ENCODE data around the gene ITIH2.
A peak's percentile ranks its signal among the peaks of the same experiment; 100 is the strongest.

Gene ITIH2

GRCh38 chr10:7662522-7662921, 40.6 kb upstream of the ITIH2 start:
- Histone ChIP-seq H2BK12ac (ENCODE audit: low read length) (no peak overlapping the region), H3K9ac (ENCODE audit: low read depth, low read length, poor library complexity) (no peak overlapping the region), H3K27ac (replicated peaks; ENCODE audit: low read length) (no peak overlapping the region), H2BK120ac (ENCODE audit: low read depth, low read length) (no peak overlapping the region), H2BK15ac (ENCODE audit: low read length) (no peak overlapping the region), H3K4me3 (ENCODE audit: low read length in 2 of 2) (no peak overlapping the region), H2AFZ (ENCODE audit: low read length) (no peak overlapping the region), H3K4ac (ENCODE audit: low read length) (no peak overlapping the region), H4K91ac (ENCODE audit: low read depth, low read length, poor library complexity) (no peak overlapping the region), H2AK5ac (ENCODE audit: low read depth, low read length) (no peak overlapping the region), H3K4me2 (ENCODE audit: insufficient read depth, low read length, poor library complexity, severe bottlenecking) (no peak overlapping the region), H2BK5ac (ENCODE audit: low read length) (no peak overlapping the region), H3K36me3 (replicated peaks in 1 of 2; ENCODE audit: control insufficient read depth in 2 of 2, insufficient read depth in 2 of 2, low read length in 2 of 2) (no peaks in the 10 kb centered on the region), H3K23ac (ENCODE audit: low read depth, low read length, poor library complexity) (no peak overlapping the region), H3K79me1 (ENCODE audit: low read depth, low read length) (no peaks in the 10 kb centered on the region), H3K27me3 (ENCODE audit: control insufficient read depth in 3 of 3, insufficient read depth in 3 of 3, low read depth in 1 of 3, low read length in 3 of 3) (peaks cover 4 to 22% (median 17%) of the 10 kb centered on the region in 3 experiments), H3K14ac (ENCODE audit: low read length) (no peak overlapping the region), H3K9me3 (replicated peaks in 1 of 2; ENCODE audit: control insufficient read depth in 2 of 2, insufficient read depth in 1 of 2, low read depth in 1 of 2, low read length in 2 of 2) (no peaks in the 10 kb centered on the region), H3K18ac (ENCODE audit: low read length) (no peak overlapping the region), H4K8ac (ENCODE audit: low read depth, low read length) (no peak overlapping the region), H3K4me1 (ENCODE audit: control insufficient read depth in 2 of 2, insufficient read depth in 1 of 2, low read depth in 1 of 2, low read length in 2 of 2) (peaks cover 0 to 3% of the 10 kb centered on the region in 2 donors)
- no CpG with 5 or more reads among the region's 5 CpGs for WGBS, 2 donors (ENCODE audit: extremely low coverage in 2 of 2, insufficient read length in 2 of 2, insufficient replicate concordance in 1 of 2)
- no peak for DNase-seq (ENCODE audit: low spot score)

GRCh38 chr10:7664707-7665106, 38.4 kb upstream of the ITIH2 start:
- Histone ChIP-seq H3K18ac (ENCODE audit: low read length) (no peak overlapping the region), H3K79me1 (ENCODE audit: low read depth, low read length) (no peaks in the 10 kb centered on the region), H3K27ac (replicated peaks; ENCODE audit: low read length) (no peak overlapping the region), H3K9me3 (replicated peaks in 1 of 2; ENCODE audit: control insufficient read depth in 2 of 2, insufficient read depth in 1 of 2, low read depth in 1 of 2, low read length in 2 of 2) (no peaks in the 10 kb centered on the region), H3K4me2 (ENCODE audit: insufficient read depth, low read length, poor library complexity, severe bottlenecking) (no peak overlapping the region), H3K23ac (ENCODE audit: low read depth, low read length, poor library complexity) (no peak overlapping the region), H3K9ac (ENCODE audit: low read depth, low read length, poor library complexity) (no peak overlapping the region), H3K4ac (ENCODE audit: low read length) (no peak overlapping the region), H4K91ac (ENCODE audit: low read depth, low read length, poor library complexity) (no peak overlapping the region), H2BK12ac (ENCODE audit: low read length) (no peak overlapping the region), H2BK5ac (ENCODE audit: low read length) (no peak overlapping the region), H2BK120ac (ENCODE audit: low read depth, low read length) (no peak overlapping the region), H3K27me3 (ENCODE audit: control insufficient read depth in 3 of 3, insufficient read depth in 3 of 3, low read depth in 1 of 3, low read length in 3 of 3) (peaks cover 4 to 44% (median 26%) of the 10 kb centered on the region in 3 experiments), H2AK5ac (ENCODE audit: low read depth, low read length) (no peak overlapping the region), H2AFZ (ENCODE audit: low read length) (no peak overlapping the region), H3K4me1 (ENCODE audit: control insufficient read depth in 2 of 2, insufficient read depth in 1 of 2, low read depth in 1 of 2, low read length in 2 of 2) (peaks cover 0 to 6% of the 10 kb centered on the region in 2 donors), H3K36me3 (replicated peaks in 1 of 2; ENCODE audit: control insufficient read depth in 2 of 2, insufficient read depth in 2 of 2, low read length in 2 of 2) (no peaks in the 10 kb centered on the region), H2BK15ac (ENCODE audit: low read length) (no peak overlapping the region), H4K8ac (ENCODE audit: low read depth, low read length) (no peak overlapping the region), H3K14ac (ENCODE audit: low read length) (no peak overlapping the region), H3K4me3 (ENCODE audit: low read length in 2 of 2) (no peak overlapping the region)
- WGBS, 2 donors (ENCODE audit: extremely low coverage in 2 of 2, insufficient read length in 2 of 2, insufficient replicate concordance in 1 of 2), result no CpG with 5 or more reads among the region's 2 CpGs
- no peak for DNase-seq (ENCODE audit: low spot score)

GRCh38 chr10:7665767-7666166, 37.3 kb upstream of the ITIH2 start:
- Histone ChIP-seq H2BK120ac (ENCODE audit: low read depth, low read length) (no peak overlapping the region), H3K23ac (ENCODE audit: low read depth, low read length, poor library complexity) (no peak overlapping the region), H4K8ac (ENCODE audit: low read depth, low read length) (no peak overlapping the region), H2BK15ac (ENCODE audit: low read length) (no peak overlapping the region), H3K4me1 (ENCODE audit: control insufficient read depth in 2 of 2, insufficient read depth in 1 of 2, low read depth in 1 of 2, low read length in 2 of 2) (peaks cover 0 to 6% of the 10 kb centered on the region in 2 donors), H3K27ac (replicated peaks; ENCODE audit: low read length) (no peak overlapping the region), H4K91ac (ENCODE audit: low read depth, low read length, poor library complexity) (no peak overlapping the region), H2AFZ (ENCODE audit: low read length) (no peak overlapping the region), H3K4ac (ENCODE audit: low read length) (no peak overlapping the region), H3K9me3 (replicated peaks in 1 of 2; ENCODE audit: control insufficient read depth in 2 of 2, insufficient read depth in 1 of 2, low read depth in 1 of 2, low read length in 2 of 2) (no peaks in the 10 kb centered on the region), H3K4me2 (ENCODE audit: insufficient read depth, low read length, poor library complexity, severe bottlenecking) (peak overlapping the region; percentile 82), H3K79me1 (ENCODE audit: low read depth, low read length) (no peaks in the 10 kb centered on the region), H2BK5ac (ENCODE audit: low read length) (no peak overlapping the region), H3K4me3 (ENCODE audit: low read length in 2 of 2) (no peak overlapping the region), H3K9ac (ENCODE audit: low read depth, low read length, poor library complexity) (no peak overlapping the region), H2AK5ac (ENCODE audit: low read depth, low read length) (no peak overlapping the region), H2BK12ac (ENCODE audit: low read length) (no peak overlapping the region), H3K36me3 (replicated peaks in 1 of 2; ENCODE audit: control insufficient read depth in 2 of 2, insufficient read depth in 2 of 2, low read length in 2 of 2) (no peaks in the 10 kb centered on the region), H3K18ac (ENCODE audit: low read length) (no peak overlapping the region), H3K14ac (ENCODE audit: low read length) (no peak overlapping the region), H3K27me3 (ENCODE audit: control insufficient read depth in 3 of 3, insufficient read depth in 3 of 3, low read depth in 1 of 3, low read length in 3 of 3) (peaks cover 4 to 46% (median 26%) of the 10 kb centered on the region in 3 experiments)
- WGBS, 2 donors (ENCODE audit: extremely low coverage in 2 of 2, insufficient read length in 2 of 2, insufficient replicate concordance in 1 of 2), result no CpG with 5 or more reads among the region's 6 CpGs
- DNase-seq (ENCODE audit: low spot score), result no peak

- Histone ChIP-seq H3K23ac (ENCODE audit: low read depth, low read length, poor library complexity) (peak within 1 kb of the TSS; percentile 68), H3K27ac (replicated peaks; ENCODE audit: low read length) (no peak within 1 kb of the TSS), H2AK5ac (ENCODE audit: low read depth, low read length) (no peak within 1 kb of the TSS), H3K79me1 (ENCODE audit: low read depth, low read length) (no peaks in the 10 kb centered on the region), H3K18ac (ENCODE audit: low read length) (peak within 1 kb of the TSS; percentile 69), H3K4me1 (ENCODE audit: control insufficient read depth in 2 of 2, insufficient read depth in 1 of 2, low read depth in 1 of 2, low read length in 2 of 2) (peaks cover 0 to 6% of the 10 kb centered on the region in 2 donors), H3K36me3 (replicated peaks in 1 of 2; ENCODE audit: control insufficient read depth in 2 of 2, insufficient read depth in 2 of 2, low read length in 2 of 2) (no peaks in the 10 kb centered on the region), H3K27me3 (ENCODE audit: control insufficient read depth in 3 of 3, insufficient read depth in 3 of 3, low read depth in 1 of 3, low read length in 3 of 3) (peaks cover 4 to 46% (median 26%) of the 10 kb centered on the region in 3 experiments), H2BK120ac (ENCODE audit: low read depth, low read length) (no peak within 1 kb of the TSS), H2BK15ac (ENCODE audit: low read length) (no peak within 1 kb of the TSS), H3K4ac (ENCODE audit: low read length) (no peak within 1 kb of the TSS), H2BK5ac (ENCODE audit: low read length) (no peak within 1 kb of the TSS), H3K14ac (ENCODE audit: low read length) (no peak within 1 kb of the TSS), H3K4me3 (ENCODE audit: low read length in 2 of 2) (peak within 1 kb of the TSS in 1 of 2 donors; percentile 91), H2BK12ac (ENCODE audit: low read length) (no peak within 1 kb of the TSS), H4K91ac (ENCODE audit: low read depth, low read length, poor library complexity) (no peak within 1 kb of the TSS), H2AFZ (ENCODE audit: low read length) (peak within 1 kb of the TSS; percentile 91), H3K4me2 (ENCODE audit: insufficient read depth, low read length, poor library complexity, severe bottlenecking) (peak within 1 kb of the TSS; percentile 87), H4K8ac (ENCODE audit: low read depth, low read length) (no peak within 1 kb of the TSS), H3K9me3 (replicated peaks in 1 of 2; ENCODE audit: control insufficient read depth in 2 of 2, insufficient read depth in 1 of 2, low read depth in 1 of 2, low read length in 2 of 2) (no peaks in the 10 kb centered on the region), H3K9ac (ENCODE audit: low read depth, low read length, poor library complexity) (peak within 1 kb of the TSS; percentile 66)
- DNase-seq (ENCODE audit: low spot score), result peak; percentile 35
- WGBS, 2 donors (ENCODE audit: extremely low coverage in 2 of 2, insufficient read length in 2 of 2, insufficient replicate concordance in 1 of 2), result no CpG with 5 or more reads among the region's 54 CpGs
Measured at GRCh38 chr10:7666253-7667023, 36.7 kb upstream of the ITIH2 start, which contains the start of gene ITIH5. Gene ITIH5 (minus strand): TSS chr10:7666966. CDS start chr10:7666892, 74 bp downstream.
